GM13976 (cell line): ENCODE results near the gene FXN.

Experiments
- DNase-seq: peaks from one replicate; pipeline ENCODE4 v3.0.0; 2012; ENCODE audit warnings: low spot score
- in situ Hi-C: fragments of 300-500 bp; cut with MboI; formaldehyde crosslinking; loops from one replicate; pipeline ENCODE4 v1.12.0; 2022; ENCODE audit warnings: low sequenced_read_pairs, mixed read lengths, inconsistent platforms; ENCODE audit not compliant: unreplicated experiment
- TF ChIP-seq, protein P1 (sequence below): IDR thresholded peaks from 2 replicates; pipeline ENCODE4 v1.5.1; 2012; ENCODE audit warnings: borderline replicate concordance, mild to moderate bottlenecking; ENCODE audit not compliant: insufficient read depth; ENCODE audit errors: extremely low read depth, missing control alignments, control extremely low read depth

FXN gene

DNA sequence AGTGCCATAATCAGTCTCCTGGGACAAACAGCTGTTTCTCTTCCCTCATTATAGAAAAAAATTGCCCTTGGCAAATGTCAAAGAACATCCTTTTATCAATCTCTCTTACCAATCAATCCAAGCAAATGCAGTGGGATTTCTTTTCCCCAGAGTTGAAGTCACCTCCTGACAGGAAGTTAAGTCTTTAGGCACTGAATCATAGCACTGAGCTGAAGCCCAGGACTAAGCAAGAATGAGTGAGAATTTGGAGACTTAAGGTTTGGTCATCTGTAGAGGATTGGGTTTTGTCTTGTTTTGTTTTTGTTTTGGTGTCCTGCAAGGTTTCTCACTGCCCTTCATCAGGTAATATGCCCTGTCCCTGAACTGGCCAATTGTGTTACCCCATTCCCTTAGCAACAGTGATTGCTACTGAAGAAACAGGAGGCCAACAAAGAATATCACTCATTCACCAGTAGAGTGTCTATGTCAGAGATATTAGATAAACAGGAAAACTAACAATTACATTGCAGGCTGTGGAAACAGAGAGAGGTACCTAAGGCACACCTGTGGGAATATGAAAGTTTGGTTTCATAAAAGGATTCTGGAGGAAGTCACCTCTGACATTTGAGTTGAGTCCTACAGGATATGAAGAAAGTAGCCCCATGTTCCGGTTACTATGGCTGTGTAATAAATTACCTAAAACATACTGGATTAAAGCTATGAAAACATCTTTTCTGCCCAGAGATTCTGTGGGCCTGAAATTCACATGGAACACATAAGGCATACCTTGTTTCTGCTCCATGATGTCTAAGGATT lies 4.5 kb upstream of the FXN start:
- TF ChIP-seq, protein P1, sequence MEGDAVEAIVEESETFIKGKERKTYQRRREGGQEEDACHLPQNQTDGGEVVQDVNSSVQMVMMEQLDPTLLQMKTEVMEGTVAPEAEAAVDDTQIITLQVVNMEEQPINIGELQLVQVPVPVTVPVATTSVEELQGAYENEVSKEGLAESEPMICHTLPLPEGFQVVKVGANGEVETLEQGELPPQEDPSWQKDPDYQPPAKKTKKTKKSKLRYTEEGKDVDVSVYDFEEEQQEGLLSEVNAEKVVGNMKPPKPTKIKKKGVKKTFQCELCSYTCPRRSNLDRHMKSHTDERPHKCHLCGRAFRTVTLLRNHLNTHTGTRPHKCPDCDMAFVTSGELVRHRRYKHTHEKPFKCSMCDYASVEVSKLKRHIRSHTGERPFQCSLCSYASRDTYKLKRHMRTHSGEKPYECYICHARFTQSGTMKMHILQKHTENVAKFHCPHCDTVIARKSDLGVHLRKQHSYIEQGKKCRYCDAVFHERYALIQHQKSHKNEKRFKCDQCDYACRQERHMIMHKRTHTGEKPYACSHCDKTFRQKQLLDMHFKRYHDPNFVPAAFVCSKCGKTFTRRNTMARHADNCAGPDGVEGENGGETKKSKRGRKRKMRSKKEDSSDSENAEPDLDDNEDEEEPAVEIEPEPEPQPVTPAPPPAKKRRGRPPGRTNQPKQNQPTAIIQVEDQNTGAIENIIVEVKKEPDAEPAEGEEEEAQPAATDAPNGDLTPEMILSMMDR = no peak
- DNase-seq = no peak
- in situ Hi-C loops = no loop called here

DNA sequence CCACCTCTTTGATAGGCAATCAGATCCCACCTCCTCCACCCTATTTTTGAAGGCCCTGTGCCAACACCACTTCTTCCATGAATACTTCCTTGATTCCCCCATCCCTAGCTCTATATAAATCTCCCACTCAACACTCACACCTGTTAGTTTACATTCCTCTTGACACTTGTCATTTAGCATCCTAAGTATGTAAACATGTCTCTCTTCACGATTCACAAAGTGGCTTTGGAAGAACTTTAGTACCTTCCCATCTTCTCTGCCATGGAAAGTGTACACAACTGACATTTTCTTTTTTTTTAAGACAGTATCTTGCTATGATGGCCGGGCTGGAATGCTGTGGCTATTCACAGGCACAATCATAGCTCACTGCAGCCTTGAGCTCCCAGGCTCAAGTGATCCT lies 1.5 kb upstream of the FXN start:
- in situ Hi-C loops = no loop called here
- TF ChIP-seq, protein P1 = no peak
- DNase-seq = no peak

GRCh38 chr9:69036309-69036708 lies 757 bp downstream of the FXN start:
- in situ Hi-C loops = no loop called here
- TF ChIP-seq, protein P1 = no peak
- peak; percentile 63 for DNase-seq

DNA sequence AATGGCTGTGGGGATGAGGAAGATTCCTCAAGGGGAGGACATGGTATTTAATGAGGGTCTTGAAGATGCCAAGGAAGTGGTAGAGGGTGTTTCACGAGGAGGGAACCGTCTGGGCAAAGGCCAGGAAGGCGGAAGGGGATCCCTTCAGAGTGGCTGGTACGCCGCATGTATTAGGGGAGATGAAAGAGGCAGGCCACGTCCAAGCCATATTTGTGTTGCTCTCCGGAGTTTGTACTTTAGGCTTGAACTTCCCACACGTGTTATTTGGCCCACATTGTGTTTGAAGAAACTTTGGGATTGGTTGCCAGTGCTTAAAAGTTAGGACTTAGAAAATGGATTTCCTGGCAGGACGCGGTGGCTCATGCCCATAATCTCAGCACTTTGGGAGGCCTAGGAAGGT lies 1.2 kb downstream of the FXN start:
- TF ChIP-seq, protein P1 = no peak
- no peak for DNase-seq
- in situ Hi-C loops = no loop called here

- in situ Hi-C loops = no loop called here
- TF ChIP-seq, protein P1 = no peak
- DNase-seq = no peak
Observed at GRCh38 chr9:69040646-69041045, 5.1 kb downstream of the FXN start.

DNA sequence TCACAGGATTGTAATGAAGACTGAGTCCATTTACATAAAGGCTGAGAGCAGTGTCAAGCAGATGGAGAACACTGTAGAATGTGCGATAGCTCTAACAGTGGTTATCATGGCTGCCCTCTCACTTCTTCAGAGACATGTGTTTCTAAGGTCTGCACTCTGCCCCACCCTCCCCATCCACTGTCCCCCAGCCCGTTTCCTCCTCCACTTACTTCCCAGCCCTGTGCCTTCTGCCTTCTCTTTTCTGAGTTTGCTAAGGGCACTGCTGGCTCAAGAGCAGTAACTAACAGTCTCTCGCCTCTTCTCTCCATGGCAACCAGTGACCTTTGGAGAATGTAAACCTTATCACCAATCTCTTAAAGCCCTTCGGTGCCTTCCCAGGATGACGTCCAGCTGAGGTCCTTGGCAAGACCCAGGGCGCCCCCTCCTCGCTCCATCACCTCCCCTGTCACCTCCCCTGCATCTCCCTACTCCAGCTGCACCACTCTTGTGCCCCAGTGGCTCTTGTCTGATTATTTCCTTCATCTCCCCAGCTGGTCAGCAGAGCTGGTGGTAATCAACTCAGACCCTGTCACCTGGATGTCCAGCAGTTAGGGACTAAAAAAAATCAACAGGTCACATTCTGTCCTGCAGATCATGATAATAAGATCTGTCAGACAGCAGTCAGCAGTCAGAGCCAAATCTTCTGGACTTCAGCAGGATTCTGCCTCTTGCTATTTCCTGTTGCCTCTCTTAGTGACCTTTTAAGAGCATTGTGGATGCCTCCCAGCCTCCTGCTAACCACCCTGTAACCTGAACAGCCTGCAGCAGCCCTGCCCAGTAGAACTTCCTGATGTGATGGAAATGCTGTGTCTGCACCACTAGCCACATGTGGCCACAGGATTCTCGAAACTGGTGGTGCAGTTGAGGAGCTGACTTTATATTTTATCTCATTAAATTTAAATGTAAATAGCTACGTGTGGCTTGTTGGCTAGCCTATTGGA lies 9.0 kb downstream of the FXN start:
- DNase-seq = no peak
- TF ChIP-seq, protein P1 = no peak
- in situ Hi-C loops = no loop called here
